GM10266 (cell line): ENCODE data around the gene NTRK2.

Experiments used
- DNase-seq: peaks from one replicate; pipeline ENCODE4 v3.0.0; 2012; ENCODE audit errors: extremely low spot score
- TF ChIP-seq, protein P1 (sequence below): IDR thresholded peaks from 2 replicates; pipeline ENCODE4 v1.5.1; 2012; ENCODE audit warnings: mild to moderate bottlenecking, low read depth; ENCODE audit not compliant: control insufficient read depth, insufficient read depth; ENCODE audit errors: missing control alignments

The NTRK2 gene

DNA sequence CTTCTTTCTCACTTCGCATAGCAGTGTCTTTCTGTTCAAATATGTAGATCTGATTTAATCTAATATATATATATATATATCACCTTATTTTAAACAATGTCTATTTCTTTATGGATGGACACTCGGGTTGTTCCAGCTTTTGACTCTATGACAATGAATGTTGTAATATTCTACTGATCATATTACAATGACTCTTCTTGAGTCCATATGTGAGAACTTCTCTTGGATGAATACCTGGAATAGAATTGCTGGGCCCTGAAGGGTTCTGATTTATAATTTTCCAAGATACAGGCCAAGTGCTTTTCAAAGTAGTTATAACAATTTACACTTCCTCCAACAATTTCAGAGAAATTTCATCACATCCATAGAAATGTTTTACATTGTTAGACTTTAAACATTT, 28.8 kb downstream of the NTRK2 start:
- DNase-seq = no peak

DNA sequence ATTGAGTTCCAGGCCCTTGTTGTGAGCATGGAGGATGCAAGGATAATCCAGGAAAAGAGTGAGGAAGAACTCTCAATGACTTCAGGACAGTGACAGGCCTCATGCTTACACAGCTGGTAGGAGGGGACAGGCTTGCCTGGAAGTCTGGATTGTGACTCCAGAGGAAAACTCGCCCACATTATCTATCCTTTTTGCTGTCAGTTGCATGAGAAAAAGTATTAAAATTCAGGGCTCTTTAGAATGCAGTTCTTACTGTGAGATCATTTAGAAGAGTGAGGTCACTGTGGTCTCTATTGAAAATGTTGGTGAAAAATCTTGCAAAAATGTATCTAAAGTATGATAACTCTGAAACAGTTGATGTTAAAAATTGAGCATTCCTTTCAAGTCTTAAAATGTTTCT, 30.5 kb downstream of the NTRK2 start:
- DNase-seq = no peak
- TF ChIP-seq, protein P1, sequence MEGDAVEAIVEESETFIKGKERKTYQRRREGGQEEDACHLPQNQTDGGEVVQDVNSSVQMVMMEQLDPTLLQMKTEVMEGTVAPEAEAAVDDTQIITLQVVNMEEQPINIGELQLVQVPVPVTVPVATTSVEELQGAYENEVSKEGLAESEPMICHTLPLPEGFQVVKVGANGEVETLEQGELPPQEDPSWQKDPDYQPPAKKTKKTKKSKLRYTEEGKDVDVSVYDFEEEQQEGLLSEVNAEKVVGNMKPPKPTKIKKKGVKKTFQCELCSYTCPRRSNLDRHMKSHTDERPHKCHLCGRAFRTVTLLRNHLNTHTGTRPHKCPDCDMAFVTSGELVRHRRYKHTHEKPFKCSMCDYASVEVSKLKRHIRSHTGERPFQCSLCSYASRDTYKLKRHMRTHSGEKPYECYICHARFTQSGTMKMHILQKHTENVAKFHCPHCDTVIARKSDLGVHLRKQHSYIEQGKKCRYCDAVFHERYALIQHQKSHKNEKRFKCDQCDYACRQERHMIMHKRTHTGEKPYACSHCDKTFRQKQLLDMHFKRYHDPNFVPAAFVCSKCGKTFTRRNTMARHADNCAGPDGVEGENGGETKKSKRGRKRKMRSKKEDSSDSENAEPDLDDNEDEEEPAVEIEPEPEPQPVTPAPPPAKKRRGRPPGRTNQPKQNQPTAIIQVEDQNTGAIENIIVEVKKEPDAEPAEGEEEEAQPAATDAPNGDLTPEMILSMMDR = no peak

More for the DNA sequence above, 28.8 kb downstream of the NTRK2 start:
- TF ChIP-seq, protein P1 = no peak

DNA sequence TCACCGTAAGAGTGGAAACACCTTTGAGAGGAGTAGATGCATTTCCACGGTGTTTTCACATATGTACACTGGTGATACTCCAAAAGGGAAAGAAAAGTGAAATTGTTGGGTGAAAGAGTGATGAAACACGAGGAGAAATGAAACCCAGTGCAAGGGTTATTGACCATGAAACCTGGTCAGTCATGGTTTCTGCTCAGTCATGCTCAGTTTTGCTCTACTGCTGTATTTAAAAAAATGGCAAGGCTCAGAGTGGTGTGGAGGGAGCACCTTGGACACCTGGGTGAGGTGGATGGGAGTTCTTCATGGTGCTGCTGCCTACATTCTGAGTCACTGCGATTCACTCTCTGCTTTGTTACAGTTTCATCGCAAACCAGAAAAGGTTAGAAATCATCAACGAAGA, 32.3 kb downstream of the NTRK2 start:
- TF ChIP-seq, protein P1 = no peak
- DNase-seq = peak; percentile 28

DNA sequence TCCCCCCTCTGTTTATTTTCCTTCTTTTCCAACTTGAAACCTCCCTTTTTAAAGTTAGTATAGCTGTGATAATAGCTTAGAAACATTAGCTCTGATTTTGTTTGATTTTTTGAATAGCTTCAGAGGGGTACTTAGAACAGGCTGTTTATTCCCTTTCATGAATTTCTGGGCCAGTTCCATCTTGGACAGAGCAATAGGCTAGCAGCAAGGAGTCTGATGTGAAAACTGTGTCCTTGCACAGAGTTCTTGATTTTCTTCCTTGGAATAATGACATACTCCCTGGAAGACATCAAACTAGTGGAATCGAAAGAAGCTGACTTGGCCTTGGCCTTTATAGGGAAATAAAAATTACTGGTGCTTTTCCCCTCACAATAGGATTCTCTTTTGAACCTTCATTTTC, 32.9 kb downstream of the NTRK2 start:
- TF ChIP-seq, protein P1 = no peak
- DNase-seq = no peak

DNA sequence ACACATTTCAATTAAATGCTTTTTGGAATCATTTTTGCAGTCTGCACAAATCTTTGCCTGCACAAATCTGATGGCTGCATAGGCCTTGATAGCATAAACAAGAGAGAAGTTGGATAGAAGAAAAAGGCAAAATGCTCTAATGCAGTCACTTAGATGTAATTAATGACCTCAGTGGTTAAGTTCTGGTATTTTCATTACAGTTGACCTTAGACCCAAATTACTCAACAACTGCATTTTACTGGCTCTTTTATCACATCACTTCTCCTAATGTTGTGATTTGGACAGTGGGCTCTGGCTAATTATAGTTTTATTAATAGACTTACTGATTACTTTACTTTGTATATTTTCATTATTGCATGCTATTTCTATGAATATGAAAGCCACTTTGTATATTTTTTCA, 34.3 kb downstream of the NTRK2 start:
- no peak for DNase-seq
- TF ChIP-seq, protein P1 = no peak

DNA sequence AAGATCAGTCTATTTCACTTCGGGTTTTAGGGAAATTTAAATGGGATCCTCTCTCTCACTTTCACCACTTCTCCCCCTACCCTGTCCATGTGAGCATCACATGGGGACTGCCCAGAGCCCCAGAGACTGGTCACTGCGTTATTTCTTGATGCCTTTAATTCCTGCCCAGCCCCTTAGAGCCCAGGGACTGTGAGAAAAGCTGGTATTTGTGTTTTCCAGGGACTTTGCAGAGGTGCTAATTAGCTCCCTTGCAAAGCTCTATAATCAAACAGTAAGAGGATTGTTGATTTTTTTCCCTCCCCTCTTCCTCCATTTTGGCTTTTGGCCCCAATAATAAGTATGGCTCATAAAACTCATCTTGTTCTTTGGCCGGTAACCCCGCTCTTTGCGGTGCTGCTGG, 35.6 kb downstream of the NTRK2 start:
- TF ChIP-seq, protein P1 = no peak
- DNase-seq = no peak

DNA sequence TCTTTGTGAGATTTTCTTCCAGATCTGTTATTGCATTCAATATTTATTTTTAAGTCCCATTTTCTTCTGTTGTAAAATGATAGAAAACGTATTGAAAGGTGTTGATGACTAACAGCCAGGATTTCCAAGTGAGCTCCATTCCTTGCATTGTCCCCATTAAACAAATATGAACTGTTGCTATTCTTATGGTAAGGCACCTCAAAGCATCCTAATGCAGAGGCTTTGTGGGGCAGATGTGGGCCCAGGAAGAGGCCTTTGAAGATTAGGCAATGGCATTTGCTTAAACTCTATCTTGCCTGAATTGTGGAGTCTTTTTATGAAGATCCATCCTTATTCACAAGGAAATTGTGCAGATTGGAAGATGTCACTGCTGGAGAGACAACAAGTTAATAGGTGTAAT, 38.9 kb downstream of the NTRK2 start:
- no peak for DNase-seq

More for the DNA sequence above, 38.9 kb downstream of the NTRK2 start:
- TF ChIP-seq, protein P1 = no peak
